ENCODE data around the gene RCOR1. TPM values are rescaled to one million over a fixed set of nuclear protein-coding genes. Genes with fewer than 3 reads are reported as not detected.
"Not testable (repeated sequence)": the region's sequence is repeated elsewhere in the genome, so short reads cannot be mapped to it uniquely, and the experiment has no call there.

RCOR1 gene
- total and polyA plus RNA-seq, 2 donors, result 12.6 to 32.8 TPM

DNA sequence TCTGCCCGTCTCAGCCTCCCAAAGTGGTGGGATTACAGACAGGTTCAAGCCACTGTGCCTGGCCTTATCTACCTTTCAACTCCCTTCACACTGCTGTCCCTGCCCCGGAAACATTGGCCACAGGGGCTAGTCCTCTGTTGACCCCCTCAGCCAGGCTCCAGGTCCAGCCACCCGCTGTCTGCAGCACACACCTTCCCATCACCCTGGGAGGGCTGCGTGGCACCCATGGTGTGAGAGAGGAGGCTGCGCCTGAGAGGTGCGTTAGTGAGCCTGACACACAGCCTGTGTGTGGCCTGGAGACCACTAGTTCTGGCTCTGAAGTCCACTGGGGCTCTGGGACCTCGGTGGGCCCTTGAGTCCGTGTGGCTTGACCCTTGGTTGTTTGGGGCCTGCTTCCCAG is 156.4 kb downstream of the RCOR1 start:
- no peak overlapping the region for H3K27ac ChIP-seq (ENCODE audit: low read depth)
- DNase-seq (ENCODE audit: extremely low spot score), result no peak
- no peaks in the 10 kb centered on the region for H3K36me3 ChIP-seq (ENCODE audit: insufficient read depth)
- 96% methylated on average over 8 of the region's 8 CpGs for WGBS
- no peaks in the 10 kb centered on the region for H3K4me1 ChIP-seq (ENCODE audit: insufficient read depth)
- no peak overlapping the region for H3K4me3 ChIP-seq (ENCODE audit: low read depth, low read length)

DNA sequence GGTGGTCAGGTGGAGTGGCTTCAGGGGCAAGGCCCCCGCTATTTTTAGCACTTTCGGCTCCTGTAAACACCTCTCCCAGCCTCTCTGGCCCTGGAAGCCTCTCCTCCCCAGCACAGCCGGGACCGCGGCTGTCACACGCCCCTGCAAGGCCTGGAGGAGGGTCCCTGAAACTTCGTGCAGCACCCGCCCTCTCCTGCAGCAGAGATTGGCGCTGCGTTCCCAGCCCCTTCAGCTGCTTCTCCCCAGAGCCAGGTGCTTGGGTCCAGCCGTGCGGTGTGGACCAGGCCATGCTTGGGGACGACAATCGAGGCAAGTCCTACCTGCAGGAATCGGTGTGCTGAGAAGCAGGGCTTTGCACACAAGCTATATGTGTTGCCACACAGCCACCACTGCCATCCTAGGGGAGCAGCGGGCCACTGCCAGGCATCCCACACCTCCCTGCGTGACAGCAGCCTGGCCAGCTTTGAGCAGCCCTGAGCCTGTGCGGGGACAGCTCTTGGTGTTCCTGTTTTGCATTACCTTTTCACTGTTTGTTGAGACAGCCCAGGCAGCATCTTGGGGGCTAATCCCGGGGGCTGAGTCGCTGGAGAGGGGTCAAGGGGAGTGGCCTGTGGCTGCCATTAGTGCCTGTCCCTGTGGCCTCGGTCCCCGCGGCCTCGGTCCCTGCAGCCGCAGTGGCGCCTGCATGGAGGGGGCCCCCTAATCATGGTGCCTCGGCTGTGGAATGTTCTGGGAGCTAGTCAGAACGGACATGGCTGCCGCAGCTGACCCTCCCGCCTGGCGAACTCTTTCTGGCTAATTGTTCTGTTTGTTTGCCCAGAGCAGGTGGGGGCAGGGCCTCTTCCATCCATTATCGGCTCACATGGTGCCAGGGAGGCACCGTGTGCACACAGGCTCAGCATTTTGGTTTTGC is 157.2 kb downstream of the RCOR1 start:
- Histone ChIP-seq H3K4me1 (ENCODE audit: insufficient read depth) (no peaks in the 10 kb centered on the region), H3K4me3 (ENCODE audit: low read depth, low read length) (no peak overlapping the region), H3K27ac (ENCODE audit: low read depth) (no peak overlapping the region), H3K36me3 (ENCODE audit: insufficient read depth) (no peaks in the 10 kb centered on the region)
- WGBS, result 80% methylated on average over 33 of the region's 33 CpGs
- DNase-seq (ENCODE audit: extremely low spot score), result no peak

DNA sequence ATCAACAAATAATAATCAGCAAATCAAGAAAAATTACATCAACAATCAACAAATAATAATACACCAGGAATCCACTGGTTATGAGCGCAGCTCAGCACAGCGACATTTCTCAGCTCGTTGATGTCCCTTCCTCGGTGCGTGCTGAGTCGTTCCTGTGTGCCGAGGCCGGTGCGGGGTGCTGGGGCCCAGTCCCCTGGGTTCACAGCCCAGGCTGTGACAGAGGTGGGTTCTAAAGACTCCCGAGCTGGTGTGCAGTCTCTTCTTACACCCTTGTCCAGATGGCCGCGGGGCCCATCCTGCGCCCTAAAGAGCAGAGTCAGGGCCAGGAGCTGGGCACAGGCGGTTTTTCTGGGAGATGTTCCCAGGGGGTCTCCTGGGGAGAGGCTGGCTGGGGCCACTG is 157.9 kb downstream of the RCOR1 start:
- H3K4me3 ChIP-seq (ENCODE audit: low read depth, low read length), result no peak overlapping the region
- 96% methylated on average over 14 of the region's 14 CpGs for WGBS
- H3K27ac ChIP-seq (ENCODE audit: low read depth), result no peak overlapping the region
- H3K36me3 ChIP-seq (ENCODE audit: insufficient read depth), result no peaks in the 10 kb centered on the region
- H3K4me1 ChIP-seq (ENCODE audit: insufficient read depth), result no peaks in the 10 kb centered on the region
- no peak for DNase-seq (ENCODE audit: extremely low spot score)

DNA sequence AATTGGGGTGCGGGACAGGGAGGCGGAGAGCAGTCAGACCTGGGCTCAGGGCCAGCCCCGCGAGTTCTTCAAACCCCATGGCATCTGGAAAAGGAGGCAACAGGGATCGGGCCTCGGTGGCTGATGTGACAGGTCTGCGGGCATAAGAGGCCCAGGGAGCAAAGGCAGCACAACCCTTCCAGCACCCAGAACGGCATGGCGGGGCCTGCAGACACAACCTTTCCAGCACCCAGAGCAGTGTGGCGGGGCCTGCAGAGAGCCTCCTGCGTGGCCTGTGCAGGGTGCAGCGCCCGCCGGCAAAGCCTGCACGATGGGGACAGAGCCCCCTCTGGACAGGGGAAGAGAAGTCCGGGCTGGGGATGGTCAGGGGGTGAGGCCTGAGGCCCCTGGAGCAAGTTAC is 158.6 kb downstream of the RCOR1 start:
- Histone ChIP-seq H3K27ac (ENCODE audit: low read depth) (no peak overlapping the region), H3K4me1 (ENCODE audit: insufficient read depth) (no peaks in the 10 kb centered on the region), H3K36me3 (ENCODE audit: insufficient read depth) (no peaks in the 10 kb centered on the region), H3K4me3 (ENCODE audit: low read depth, low read length) (no peak overlapping the region)
- 91% methylated on average over 16 of the region's 16 CpGs for WGBS
- DNase-seq (ENCODE audit: extremely low spot score), result no peak

DNA sequence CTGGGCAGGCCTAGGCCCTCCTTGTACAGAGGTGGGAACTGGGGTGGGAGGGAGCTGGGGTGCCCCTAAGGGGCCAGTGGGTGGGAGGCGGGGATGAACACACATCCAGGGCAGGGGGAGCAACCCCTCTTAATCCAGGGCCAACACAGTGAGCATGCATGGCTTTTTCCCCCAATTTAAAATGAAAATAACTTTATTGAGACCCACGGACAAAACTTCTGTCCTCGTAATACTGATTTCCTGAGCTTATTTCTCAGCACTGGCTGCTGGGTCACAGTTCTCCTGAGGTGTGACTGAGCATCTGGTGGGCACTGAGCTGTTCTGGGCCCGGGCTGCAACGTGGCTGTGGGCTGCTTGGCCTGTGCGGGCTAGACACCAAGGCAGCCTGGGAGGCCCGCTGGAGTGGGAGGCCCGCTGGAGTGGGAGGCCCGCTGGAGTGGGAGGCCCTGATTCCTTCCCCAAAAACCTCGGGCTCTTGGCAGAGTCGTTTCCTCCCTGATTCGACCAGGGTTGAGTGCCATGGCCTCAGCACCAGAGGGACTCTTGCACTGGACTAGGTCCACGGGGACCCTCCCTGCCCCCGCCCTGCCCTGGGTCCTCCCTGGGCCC is 159.9 kb downstream of the RCOR1 start:
- 85% methylated on average over 14 of the region's 14 CpGs for WGBS
- Histone ChIP-seq H3K36me3 (ENCODE audit: insufficient read depth) (no peaks in the 10 kb centered on the region), H3K4me1 (ENCODE audit: insufficient read depth) (no peaks in the 10 kb centered on the region), H3K4me3 (ENCODE audit: low read depth, low read length) (no peak overlapping the region), H3K27ac (ENCODE audit: low read depth) (no peak overlapping the region)
- DNase-seq (ENCODE audit: extremely low spot score), result no peak

DNA sequence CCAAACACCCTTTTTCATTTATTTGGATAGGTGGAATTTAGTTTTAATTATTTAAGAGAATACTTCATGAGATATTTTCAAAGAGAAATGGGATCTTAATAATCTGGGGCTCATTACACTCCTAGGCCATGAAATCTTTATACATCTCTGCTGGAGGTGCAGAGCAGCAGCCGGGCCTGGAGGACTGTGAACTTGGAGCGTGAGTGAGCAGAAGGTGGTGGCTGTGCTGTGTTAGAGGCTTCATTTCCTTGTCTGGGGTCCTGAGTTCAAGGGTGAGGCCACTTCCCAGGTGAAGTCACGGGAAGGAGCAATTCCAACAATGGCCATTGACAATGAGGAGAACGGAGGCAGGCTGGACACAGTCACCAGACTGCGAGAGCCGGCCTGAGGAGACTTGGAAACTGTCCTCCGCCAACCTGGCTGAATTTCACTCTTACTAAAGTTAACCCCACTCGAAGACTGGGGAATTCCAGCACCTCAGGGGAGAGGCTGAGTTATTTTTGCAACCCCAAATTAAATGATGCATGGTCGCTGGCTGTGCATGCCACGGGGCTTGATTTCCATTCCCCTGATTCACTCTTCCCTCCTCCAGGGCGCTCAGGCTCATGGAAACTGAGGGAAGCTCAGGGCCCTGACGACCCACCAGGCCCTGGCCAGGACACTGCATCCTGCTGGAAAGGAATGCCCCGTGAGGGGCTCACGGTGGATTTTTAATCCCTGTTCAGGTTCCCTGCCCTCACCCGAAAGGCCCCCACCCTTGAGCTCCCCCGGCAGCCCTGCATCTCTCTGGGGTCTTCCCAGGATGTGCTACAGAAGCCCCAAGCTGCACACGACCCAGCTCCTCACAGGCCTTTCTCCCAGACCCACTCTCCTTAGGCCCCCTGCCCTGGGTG is 162.2 kb downstream of the RCOR1 start:
- no peaks in the 10 kb centered on the region for H3K4me1 ChIP-seq (ENCODE audit: insufficient read depth)
- no peak overlapping the region for H3K27ac ChIP-seq (ENCODE audit: low read depth)
- H3K4me3 ChIP-seq (ENCODE audit: low read depth, low read length), result no peak overlapping the region
- no peak for DNase-seq (ENCODE audit: extremely low spot score)
- H3K36me3 ChIP-seq (ENCODE audit: insufficient read depth), result no peaks in the 10 kb centered on the region
- 88% methylated on average over 17 of the region's 17 CpGs for WGBS

DNA sequence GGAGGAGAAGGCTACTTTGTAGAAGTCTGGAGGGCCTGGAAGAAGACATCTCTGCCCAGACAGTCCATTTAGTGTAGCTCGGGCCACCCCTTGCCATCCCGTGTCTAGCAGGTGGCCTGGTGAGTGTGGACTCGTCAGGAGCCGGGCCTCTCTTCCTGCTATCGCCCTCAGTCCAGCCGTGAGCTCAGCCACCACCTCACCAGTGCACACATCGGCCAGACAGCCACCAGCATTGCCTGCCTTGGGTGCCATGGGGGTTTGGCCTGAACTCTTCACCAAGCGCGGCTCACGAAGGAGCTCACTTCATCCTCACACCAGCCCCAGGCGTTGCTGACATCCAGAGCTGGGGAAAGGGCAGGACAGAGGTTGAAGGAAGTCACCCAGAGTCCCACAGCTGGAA is 165.2 kb downstream of the RCOR1 start:
- WGBS, result 90% methylated on average over 11 of the region's 11 CpGs
- no peak overlapping the region for H3K4me3 ChIP-seq (ENCODE audit: low read depth, low read length)
- H3K4me1 ChIP-seq (ENCODE audit: insufficient read depth), result no peaks in the 10 kb centered on the region
- H3K36me3 ChIP-seq (ENCODE audit: insufficient read depth), result no peaks in the 10 kb centered on the region
- no peak for DNase-seq (ENCODE audit: extremely low spot score)
- no peak overlapping the region for H3K27ac ChIP-seq (ENCODE audit: low read depth)

DNA sequence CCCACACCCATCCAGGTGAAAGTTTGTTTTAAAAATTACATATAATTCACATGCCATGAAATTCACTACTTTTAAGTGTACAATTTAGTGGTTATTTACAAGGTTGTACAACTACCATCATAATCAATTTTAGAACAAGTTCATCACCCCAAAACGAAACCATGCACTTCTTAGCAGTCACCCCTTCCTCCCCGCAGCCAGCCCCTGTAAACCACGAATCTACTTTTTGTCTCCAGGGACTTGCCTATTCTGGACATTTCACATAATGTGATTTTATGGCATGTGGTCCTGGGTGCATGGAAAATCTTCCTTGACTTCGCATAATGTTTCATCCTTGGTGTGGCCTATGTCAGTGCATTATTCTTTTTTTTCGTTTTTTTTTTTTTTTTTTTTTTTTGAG is 165.6 kb downstream of the RCOR1 start:
- Histone ChIP-seq H3K27ac (ENCODE audit: low read depth) (no peak overlapping the region), H3K36me3 (ENCODE audit: insufficient read depth) (no peaks in the 10 kb centered on the region), H3K4me3 (ENCODE audit: low read depth, low read length) (no peak overlapping the region), H3K4me1 (ENCODE audit: insufficient read depth) (no peaks in the 10 kb centered on the region)
- 88% methylated on average over 5 of the region's 5 CpGs for WGBS
- DNase-seq (ENCODE audit: extremely low spot score), result no peak

DNA sequence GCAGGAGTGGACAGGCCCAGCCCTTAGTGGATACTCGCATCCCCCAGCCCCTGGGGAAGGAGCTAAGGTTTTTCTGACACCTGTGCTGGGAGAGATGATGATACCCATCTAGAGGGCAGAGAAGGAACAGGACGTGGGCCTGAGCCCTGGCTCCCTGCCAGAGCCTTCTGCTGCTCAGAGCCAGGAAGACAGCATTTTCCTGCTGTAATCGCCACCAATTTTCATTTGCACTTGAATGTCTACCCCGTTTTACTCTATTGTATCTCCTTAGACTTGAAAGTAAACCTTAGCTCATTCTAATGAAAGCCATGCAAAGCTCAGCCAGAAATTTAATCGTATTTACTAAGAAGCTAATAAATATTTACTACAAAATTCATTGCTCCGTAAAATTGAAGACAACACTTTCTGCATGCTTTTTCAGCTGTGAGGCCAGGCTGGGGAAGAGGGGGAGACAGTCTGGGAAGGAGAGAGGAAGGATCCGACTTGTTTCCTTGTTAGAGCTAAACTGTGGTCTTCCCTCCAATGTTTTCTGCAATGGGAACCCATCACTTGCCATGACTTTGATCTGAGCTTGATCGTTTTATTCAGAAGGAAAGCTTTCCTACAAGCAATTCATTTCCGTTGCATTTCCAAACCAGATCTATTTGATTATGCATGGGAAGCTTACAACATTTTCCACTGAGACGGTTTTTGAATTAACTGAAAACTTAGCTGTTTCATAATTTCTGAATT is 167.2 kb downstream of the RCOR1 start:
- no peaks in the 10 kb centered on the region for H3K36me3 ChIP-seq (ENCODE audit: insufficient read depth)
- WGBS, result 46% methylated on average over 10 of the region's 10 CpGs
- H3K27ac ChIP-seq (ENCODE audit: low read depth), result no peak overlapping the region
- no peaks in the 10 kb centered on the region for H3K4me1 ChIP-seq (ENCODE audit: insufficient read depth)
- no peak for DNase-seq (ENCODE audit: extremely low spot score)
- H3K4me3 ChIP-seq (ENCODE audit: low read depth, low read length), result no peak overlapping the region

DNA sequence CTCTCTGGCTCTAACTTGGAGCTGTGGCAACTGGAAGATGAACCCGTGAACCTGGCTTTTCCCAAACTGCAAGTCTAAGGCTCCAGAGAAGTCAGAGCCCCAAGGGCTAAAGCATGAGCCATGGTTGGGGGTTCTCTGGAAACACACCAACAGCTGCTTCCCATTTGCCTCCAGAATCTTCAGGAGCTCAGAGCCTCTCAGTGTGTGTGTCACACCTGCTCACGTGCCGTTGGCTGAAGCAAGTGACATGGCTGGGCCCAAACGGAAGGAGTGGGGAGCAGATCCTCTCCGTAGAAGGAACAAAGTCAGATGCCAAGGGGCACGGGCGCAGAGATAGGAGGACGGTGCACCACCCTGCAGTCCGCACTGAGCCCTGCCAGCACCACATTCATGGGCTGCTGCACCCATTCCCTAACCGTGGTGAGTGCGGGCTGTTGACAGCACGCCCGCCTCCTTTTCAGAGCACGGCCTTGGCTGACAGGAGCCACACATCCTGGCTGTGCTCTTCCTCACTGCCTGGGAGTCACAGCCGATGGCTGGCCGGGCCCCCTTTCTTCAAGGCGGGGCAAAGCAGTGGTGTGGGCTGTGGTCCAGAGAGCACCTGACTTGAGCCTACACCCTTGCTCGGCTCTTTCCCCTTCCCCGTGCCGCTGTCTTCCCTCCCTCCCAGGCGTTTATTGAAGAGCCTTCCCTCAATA is 168.2 kb downstream of the RCOR1 start:
- Histone ChIP-seq H3K36me3 (ENCODE audit: insufficient read depth) (no peaks in the 10 kb centered on the region), H3K4me3 (ENCODE audit: low read depth, low read length) (no peak overlapping the region), H3K4me1 (ENCODE audit: insufficient read depth) (no peaks in the 10 kb centered on the region), H3K27ac (ENCODE audit: low read depth) (no peak overlapping the region)
- no peak for DNase-seq (ENCODE audit: extremely low spot score)
- WGBS, result 35% methylated on average over 21 of the region's 21 CpGs

DNA sequence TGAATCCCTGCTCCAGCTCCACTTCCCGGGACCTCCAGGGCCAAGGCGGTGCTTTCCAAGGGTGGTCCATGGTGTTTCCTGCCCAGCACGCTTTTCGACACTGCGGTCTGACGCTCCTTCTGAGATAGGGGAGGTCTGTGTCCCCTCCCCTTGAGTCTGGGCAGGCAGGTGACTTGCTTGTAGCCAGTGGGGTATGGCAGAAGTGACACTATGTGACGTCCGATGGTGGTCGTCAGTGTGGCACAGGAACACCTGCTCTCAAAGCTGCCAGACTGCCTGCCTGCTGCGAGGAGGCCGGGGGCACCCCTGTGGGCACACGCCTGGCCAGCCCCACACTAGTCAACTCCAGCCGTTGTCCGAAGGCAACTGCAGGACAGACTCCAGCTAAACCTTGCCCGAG is 168.8 kb downstream of the RCOR1 start:
- H3K4me3 ChIP-seq (ENCODE audit: low read depth, low read length), result no peak overlapping the region
- 54% methylated on average over 15 of the region's 15 CpGs for WGBS
- H3K36me3 ChIP-seq (ENCODE audit: insufficient read depth), result no peaks in the 10 kb centered on the region
- H3K27ac ChIP-seq (ENCODE audit: low read depth), result no peak overlapping the region
- no peak for DNase-seq (ENCODE audit: extremely low spot score)
- no peaks in the 10 kb centered on the region for H3K4me1 ChIP-seq (ENCODE audit: insufficient read depth)

DNA sequence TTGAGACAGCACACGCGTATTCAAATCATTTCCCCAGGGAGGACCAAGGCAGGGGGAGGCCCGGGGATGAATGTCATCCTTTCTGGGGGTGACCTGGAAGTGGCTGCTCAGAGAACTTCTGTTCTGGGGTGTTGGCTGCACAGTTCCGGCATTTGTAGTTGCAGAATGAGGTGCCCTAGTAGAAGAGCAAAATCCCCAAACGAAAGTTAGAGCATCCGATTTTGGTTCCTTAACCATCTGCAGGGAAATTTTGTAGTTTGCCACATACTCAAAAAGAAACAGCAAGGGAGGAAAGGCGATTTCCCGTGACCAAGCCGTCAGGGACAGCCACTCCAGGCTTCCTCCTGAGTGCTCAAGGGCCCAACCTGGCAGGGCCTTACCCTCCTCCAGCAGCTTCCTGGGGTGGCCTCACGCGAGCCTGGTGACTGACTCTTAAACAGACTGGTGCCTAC is 171.8 kb downstream of the RCOR1 start:
- Histone ChIP-seq H3K4me3 (ENCODE audit: low read depth, low read length) (no peak overlapping the region), H3K27ac (ENCODE audit: low read depth) (no peak overlapping the region), H3K36me3 (ENCODE audit: insufficient read depth) (no peaks in the 10 kb centered on the region), H3K4me1 (ENCODE audit: insufficient read depth) (no peaks in the 10 kb centered on the region)
- DNase-seq (ENCODE audit: extremely low spot score), result no peak
- 72% methylated on average over 11 of the region's 11 CpGs for WGBS

DNA sequence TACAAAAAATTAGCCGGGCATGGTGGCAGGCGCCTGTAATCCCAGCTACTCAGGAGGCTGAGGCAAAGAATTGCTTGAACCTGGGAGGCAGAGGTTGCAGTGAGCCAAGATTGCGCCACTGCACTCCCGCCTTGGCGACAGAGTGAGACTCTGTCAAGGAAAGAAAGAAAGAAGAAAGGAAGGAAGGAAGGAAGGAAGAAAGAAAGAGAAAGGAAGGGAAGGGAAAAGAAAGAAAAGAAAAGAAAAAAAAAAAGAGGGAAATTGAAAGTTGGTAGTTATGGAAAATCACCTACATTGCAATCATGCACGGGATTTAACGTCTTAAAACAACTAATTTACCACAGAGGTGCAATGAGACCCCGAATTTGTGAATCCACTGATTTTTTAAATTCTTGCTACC is 173.3 kb downstream of the RCOR1 start:
- H3K4me1 ChIP-seq (ENCODE audit: insufficient read depth); DNase-seq (ENCODE audit: extremely low spot score); H3K36me3 ChIP-seq (ENCODE audit: insufficient read depth); H3K27ac ChIP-seq (ENCODE audit: low read depth); H3K4me3 ChIP-seq (ENCODE audit: low read depth, low read length): not testable (repeated sequence)
- WGBS, result 95% methylated on average over 7 of the region's 8 CpGs
